NT2/D1 (cell line): Measurements from ENCODE around the gene ANXA3.

Experiments used
- SUZ12 ChIP-seq: IDR thresholded peaks from 2 replicates; pipeline ENCODE4 v1.6.1; 2011; ENCODE audit not compliant: insufficient read length, insufficient read depth; ENCODE audit errors: extremely low read depth
- YY1 ChIP-seq: IDR thresholded peaks from 2 replicates; pipeline ENCODE4 v1.6.1; 2011; ENCODE audit not compliant: insufficient read length, insufficient read depth
- ZNF274 ChIP-seq: IDR thresholded peaks from 2 replicates; pipeline ENCODE4 v1.6.1; 2011; ENCODE audit warnings: mild to moderate bottlenecking, low read depth, low read length

GRCh38 chr4:78627046-78627965 lies 75.7 kb downstream of the ANXA3 start:
- TF ChIP-seq YY1 (no peak), ZNF274 (no peak), SUZ12 (no peak)
